Measurements from ENCODE around the gene MAP4K2.

The MAP4K2 gene

GRCh38 chr11:64790205-64791095 is 12.6 kb downstream of the MAP4K2 start:
- DNase-seq = no peak

- no peak for DNase-seq
These were observed 13.4 kb downstream of the MAP4K2 start for GRCh38 chr11:64789331-64790204.

GRCh38 chr11:64788321-64789215 is 14.4 kb downstream of the MAP4K2 start:
- no peak for DNase-seq

GRCh38 chr11:64787526-64788320 is 15.3 kb downstream of the MAP4K2 start:
- DNase-seq = no peak

- no peak for DNase-seq
These were observed 16.7 kb downstream of the MAP4K2 start for GRCh38 chr11:64786308-64786707.

GRCh38 chr11:64784813-64785581 is 18.0 kb downstream of the MAP4K2 start:
- no peak for DNase-seq

GRCh38 chr11:64778473-64779298 is 24.3 kb downstream of the MAP4K2 start, which contains the start of gene SF1:
TSS of gene SF1 (minus strand) at chr11:64778542. CDS start at chr11:64778392, 150 bp downstream.
- peak; percentile 99 for DNase-seq

- DNase-seq = no peak
These were observed 24.9 kb downstream of the MAP4K2 start for GRCh38 chr11:64778223-64778472.

GRCh38 chr11:64777449-64778222 is 25.4 kb downstream of the MAP4K2 start:
- DNase-seq = no peak

- no peak for DNase-seq
These were observed 26.1 kb downstream of the MAP4K2 start for GRCh38 chr11:64776875-64777274.

GRCh38 chr11:64776425-64776824 is 26.6 kb downstream of the MAP4K2 start:
- DNase-seq = no peak

GRCh38 chr11:64774144-64774543 is 28.9 kb downstream of the MAP4K2 start:
- no peak for DNase-seq

- DNase-seq = no peak
These were observed 30.6 kb downstream of the MAP4K2 start for GRCh38 chr11:64772303-64773018.

GRCh38 chr11:64771861-64772260 is 31.2 kb downstream of the MAP4K2 start:
- no peak for DNase-seq

- DNase-seq = no peak
These were observed 32.9 kb downstream of the MAP4K2 start for GRCh38 chr11:64770120-64770519.

- DNase-seq = no peak
These were observed 33.7 kb downstream of the MAP4K2 start for GRCh38 chr11:64769283-64769682.

GRCh38 chr11:64768300-64768694 is 34.7 kb downstream of the MAP4K2 start:
- no peak for DNase-seq

- no peak for DNase-seq
These were observed 35.4 kb downstream of the MAP4K2 start for GRCh38 chr11:64767344-64768299.
